Gastrocnemius medialis (tissue), 4 donors: ENCODE measurements around the gene MNX1. TPM values are rescaled to one million over a fixed set of nuclear protein-coding genes. Genes with fewer than 3 reads are reported as not detected.

ENCODE experiments used
- ATAC-seq, 2 donors: fragments of 150-250 bp; one replicate each; pipeline ENCODE4 v1.9.1; 2016
- DNase-seq, 2 donors: peaks; one replicate each; pipeline ENCODE4 v3.0.0-alpha.2; 2019
- H3K27ac ChIP-seq, 4 donors: fragments of 200-600 bp; sonication (generic); 1 replicate in 1 of 4; 2 replicates in 3 of 4; pipeline ENCODE4 v1.5.1; 2016 to 2018; ENCODE audit warnings: mild to moderate bottlenecking in 2 of 4, moderate library complexity in 1 of 4
- H3K27me3 ChIP-seq, 3 donors: fragments of 200-600 bp; sonication (generic) in 2 of 3; 1 replicate in 1 of 3; 2 replicates in 2 of 3; pipeline versions ENCODE4 v1.5.1 to v1.6.0; 2016 to 2019; ENCODE audit warnings: mild to moderate bottlenecking in 1 of 3, moderate library complexity in 1 of 3
- H3K36me3 ChIP-seq, 2 donors: fragments of 200-600 bp; sonication (generic) in 1 of 2; one replicate each; pipeline ENCODE4 v1.5.1; 2017 to 2018
- H3K4me1 ChIP-seq, 2 donors: fragments of 200-600 bp; sonication (generic) in 1 of 2; one replicate each; pipeline ENCODE4 v1.5.1; 2016 to 2017; ENCODE audit warnings: mild to moderate bottlenecking in 2 of 2
- H3K4me3 ChIP-seq, 4 donors: fragments of 200-600 bp; sonication (generic) in 3 of 4; 1 replicate in 1 of 4; 2 replicates in 3 of 4; pipeline ENCODE4 v1.5.1; 2016 to 2019; ENCODE audit warnings: mild to moderate bottlenecking in 2 of 4
- H3K9me3 ChIP-seq, 3 donors: fragments of 200-600 bp; sonication (generic) in 2 of 3; 1 replicate in 1 of 3; 2 replicates in 2 of 3; pipeline ENCODE4 v1.5.1; 2016 to 2019
- POLR2A ChIP-seq, 2 donors: fragments of 450-650 bp; IDR thresholded peaks; one replicate each; pipeline ENCODE4 v1.6.1; 2017; ENCODE audit warnings: antibody characterized with exemption in 2 of 2, mild to moderate bottlenecking in 2 of 2, moderate library complexity in 2 of 2
- in situ Hi-C, 4 donors: fragments of 200-750 bp; cut with MboI; loops; one replicate each; pipeline versions ENCODE4 v1.15.0 to v1.8.0; 2017; ENCODE audit warnings: low sequenced_read_pairs in 4 of 4
- intact Hi-C: fragments of 100-400 bp; cut with DNase I; formaldehyde crosslinking; loops from one replicate; pipeline ENCODE4 v1.15.1; 2023; ENCODE audit warnings: low total_unique reads
- total RNA-seq, 4 donors: library from RNA; depleted of rRNA; stranded (reverse); fragments of >200 nt; gene quantifications; one replicate each; pipeline versions ENCODE4 v1.1.0 to v1.2.3, GENCODE V29; 2016
- TF ChIP-seq, protein P1 (sequence below), 5 experiments: fragments of 450-650 bp in 3 of 5; fragments of 200-600 bp in 2 of 5; sonication (generic) in 2 of 5; IDR thresholded peaks in 4 of 5; conservative IDR thresholded peaks in 1 of 5; 1 replicate in 4 of 5; 2 replicates in 1 of 5; pipeline ENCODE4 v1.5.1; 2016 to 2019; ENCODE audit warnings: antibody characterized with exemption in 5 of 5, mild to moderate bottlenecking in 3 of 5, moderate library complexity in 3 of 5

The MNX1 gene
- total RNA-seq, 4 donors from 2014 or later: 0.16 to 0.20 TPM; not detected in 2

DNA sequence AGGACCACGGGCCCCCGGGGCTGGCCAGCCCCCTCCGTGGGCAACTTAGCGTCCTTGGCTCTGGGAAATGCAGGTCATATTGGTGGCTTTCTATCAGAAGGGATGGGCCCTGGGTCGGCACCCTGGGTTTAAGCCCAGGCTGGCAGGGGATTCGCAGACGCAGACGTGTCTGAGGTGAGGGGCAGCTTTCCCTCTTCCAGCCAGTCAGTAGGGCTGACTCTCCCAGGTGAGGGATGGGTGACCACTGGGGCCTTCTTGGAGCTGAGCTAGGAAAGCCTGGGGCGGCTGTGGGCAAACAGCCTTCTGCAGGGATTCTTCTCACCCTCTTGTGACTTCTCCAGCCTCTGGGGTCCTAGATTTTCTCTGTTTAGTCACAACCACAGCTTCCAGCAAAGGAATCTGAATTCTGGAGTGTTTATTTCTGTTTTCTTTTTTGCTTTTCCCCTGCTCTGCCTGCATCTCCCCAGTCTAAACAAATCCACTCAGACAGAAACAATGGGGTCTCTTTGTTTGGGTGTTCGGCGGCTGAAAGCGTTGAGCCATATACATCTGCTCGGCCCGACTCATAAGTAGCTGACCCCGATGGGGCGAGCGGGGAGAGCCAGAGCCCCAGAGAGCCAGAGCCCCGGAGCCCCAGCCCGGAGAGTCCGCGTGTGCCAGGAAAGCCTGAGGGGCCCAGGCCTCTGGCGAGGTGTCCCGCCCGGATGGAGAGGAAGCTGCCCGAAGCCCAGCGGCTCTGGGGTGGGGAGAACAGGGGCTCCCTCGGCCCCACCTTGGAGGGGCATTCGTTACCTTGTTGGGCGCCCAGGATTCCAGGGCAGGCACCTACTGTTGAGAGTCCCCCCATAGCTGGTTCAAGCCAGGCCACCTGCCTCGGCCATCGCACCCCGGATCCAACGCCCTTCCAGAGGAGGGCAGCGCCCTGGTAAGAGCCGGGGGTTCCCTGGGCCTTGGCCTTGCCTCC, 2.0 kb downstream of the MNX1 start:
- in situ Hi-C loops: no loop called here
- Histone ChIP-seq H3K36me3 (no peaks in the 10 kb centered on the region), H3K4me3 (no peak overlapping the region), H3K9me3 (no peaks in the 10 kb centered on the region), H3K4me1 (peaks cover 0 to 20% of the 10 kb centered on the region in 2 donors), H3K27me3 (peaks cover 80 to 92% (median 86%) of the 10 kb centered on the region in 3 donors), H3K27ac (no peak overlapping the region)
- ATAC-seq (no peak), DNase-seq (no peak)
- TF ChIP-seq POLR2A (IDR thresholded peaks at IDR 0.05): no peak
- TF ChIP-seq, protein P1, sequence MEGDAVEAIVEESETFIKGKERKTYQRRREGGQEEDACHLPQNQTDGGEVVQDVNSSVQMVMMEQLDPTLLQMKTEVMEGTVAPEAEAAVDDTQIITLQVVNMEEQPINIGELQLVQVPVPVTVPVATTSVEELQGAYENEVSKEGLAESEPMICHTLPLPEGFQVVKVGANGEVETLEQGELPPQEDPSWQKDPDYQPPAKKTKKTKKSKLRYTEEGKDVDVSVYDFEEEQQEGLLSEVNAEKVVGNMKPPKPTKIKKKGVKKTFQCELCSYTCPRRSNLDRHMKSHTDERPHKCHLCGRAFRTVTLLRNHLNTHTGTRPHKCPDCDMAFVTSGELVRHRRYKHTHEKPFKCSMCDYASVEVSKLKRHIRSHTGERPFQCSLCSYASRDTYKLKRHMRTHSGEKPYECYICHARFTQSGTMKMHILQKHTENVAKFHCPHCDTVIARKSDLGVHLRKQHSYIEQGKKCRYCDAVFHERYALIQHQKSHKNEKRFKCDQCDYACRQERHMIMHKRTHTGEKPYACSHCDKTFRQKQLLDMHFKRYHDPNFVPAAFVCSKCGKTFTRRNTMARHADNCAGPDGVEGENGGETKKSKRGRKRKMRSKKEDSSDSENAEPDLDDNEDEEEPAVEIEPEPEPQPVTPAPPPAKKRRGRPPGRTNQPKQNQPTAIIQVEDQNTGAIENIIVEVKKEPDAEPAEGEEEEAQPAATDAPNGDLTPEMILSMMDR (IDR thresholded peaks at IDR 0.05 in 4 of 5, conservative IDR thresholded peaks at IDR 0.05 in 1 of 5): no peak
- intact Hi-C loops: no loop called here

DNA sequence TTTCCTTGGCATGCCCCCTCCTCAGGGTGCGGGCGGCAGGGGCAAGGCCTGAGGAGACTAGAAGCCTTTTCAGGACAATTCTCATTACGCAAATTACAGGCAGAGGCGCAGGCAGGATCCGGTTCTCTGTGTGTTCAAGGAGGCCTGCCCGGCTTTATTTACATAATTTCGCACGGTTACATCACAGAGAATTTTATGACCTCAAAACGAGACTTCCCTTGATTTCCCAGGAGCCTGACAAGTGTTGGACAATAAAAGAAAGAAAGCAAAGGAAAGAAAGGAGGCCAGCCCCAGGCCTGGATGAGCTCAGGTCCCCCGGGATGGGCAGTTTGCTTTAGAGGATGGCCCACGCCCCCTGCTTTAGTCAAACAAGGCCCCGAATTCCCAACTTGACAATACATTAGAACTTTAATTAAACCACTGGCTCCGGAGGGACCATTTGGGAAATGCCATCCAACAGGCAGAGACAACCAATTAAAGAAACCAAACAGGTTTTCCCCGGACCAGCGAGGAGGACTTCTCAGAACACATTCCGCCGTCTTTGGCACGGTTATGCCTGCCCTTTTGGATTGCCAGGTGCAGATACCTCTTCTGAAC, 2.9 kb downstream of the MNX1 start:
- in situ Hi-C loops: no loop called here
- H3K9me3 ChIP-seq: no peaks in the 10 kb centered on the region
- no peak for TF ChIP-seq POLR2A (IDR thresholded peaks at IDR 0.05)
- TF ChIP-seq, protein P1 (IDR thresholded peaks at IDR 0.05 in 4 of 5, conservative IDR thresholded peaks at IDR 0.05 in 1 of 5): no peak
- intact Hi-C loops: no loop called here
- no peak overlapping the region for H3K27ac ChIP-seq
- H3K4me3 ChIP-seq: no peak overlapping the region
- H3K4me1 ChIP-seq: peaks cover 3 to 30% of the 10 kb centered on the region in 2 donors
- DNase-seq (no peak), ATAC-seq (no peak)
- no peaks in the 10 kb centered on the region for H3K36me3 ChIP-seq
- H3K27me3 ChIP-seq: peaks cover 80 to 92% (median 86%) of the 10 kb centered on the region in 3 donors

DNA sequence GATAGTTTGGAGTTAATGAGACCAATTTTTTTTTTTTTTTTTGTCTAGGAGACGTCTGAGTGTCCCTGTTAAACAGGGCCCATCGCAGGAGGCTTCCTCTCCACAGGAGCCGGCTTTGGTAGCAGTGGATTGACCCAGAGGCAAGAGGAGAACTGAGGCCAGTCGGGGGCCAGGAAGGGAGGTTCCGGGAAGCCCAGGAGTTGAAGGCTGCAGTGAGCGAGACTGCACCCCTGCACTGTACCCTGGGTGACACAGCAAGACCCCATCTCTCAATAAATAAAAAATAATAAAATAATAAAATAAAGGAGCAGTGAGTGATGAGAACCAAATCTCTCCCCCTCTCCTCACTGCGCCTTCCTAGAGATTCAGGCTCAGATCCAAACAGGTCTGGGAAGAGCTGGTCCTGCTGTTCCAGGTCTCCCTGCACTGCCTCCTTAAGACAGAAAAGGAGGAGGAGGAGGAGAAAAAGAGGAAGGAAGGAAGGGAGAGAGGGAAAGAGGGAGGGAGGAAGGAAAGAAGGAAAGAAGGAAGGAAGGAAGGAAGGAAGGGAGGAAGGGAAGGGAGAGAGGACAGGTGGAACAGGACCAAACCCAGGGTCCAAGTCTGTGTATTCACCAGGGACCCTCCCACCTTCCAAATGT, 3.5 kb downstream of the MNX1 start:
- in situ Hi-C loops (no loop called here), intact Hi-C loops (no loop called here)
- no peak for ATAC-seq
- TF ChIP-seq POLR2A (IDR thresholded peaks at IDR 0.05): no peak
- TF ChIP-seq, protein P1 (IDR thresholded peaks at IDR 0.05 in 4 of 5, conservative IDR thresholded peaks at IDR 0.05 in 1 of 5): no peak
- H3K27ac ChIP-seq: no peak overlapping the region
- H3K27me3 ChIP-seq: peaks cover 84 to 92% (median 86%) of the 10 kb centered on the region in 3 donors
- H3K4me1 ChIP-seq: peaks cover 7 to 35% of the 10 kb centered on the region in 2 donors
- DNase-seq: no peak
- no peaks in the 10 kb centered on the region for H3K9me3 ChIP-seq
- H3K36me3 ChIP-seq: no peaks in the 10 kb centered on the region
- H3K4me3 ChIP-seq: no peak overlapping the region

DNA sequence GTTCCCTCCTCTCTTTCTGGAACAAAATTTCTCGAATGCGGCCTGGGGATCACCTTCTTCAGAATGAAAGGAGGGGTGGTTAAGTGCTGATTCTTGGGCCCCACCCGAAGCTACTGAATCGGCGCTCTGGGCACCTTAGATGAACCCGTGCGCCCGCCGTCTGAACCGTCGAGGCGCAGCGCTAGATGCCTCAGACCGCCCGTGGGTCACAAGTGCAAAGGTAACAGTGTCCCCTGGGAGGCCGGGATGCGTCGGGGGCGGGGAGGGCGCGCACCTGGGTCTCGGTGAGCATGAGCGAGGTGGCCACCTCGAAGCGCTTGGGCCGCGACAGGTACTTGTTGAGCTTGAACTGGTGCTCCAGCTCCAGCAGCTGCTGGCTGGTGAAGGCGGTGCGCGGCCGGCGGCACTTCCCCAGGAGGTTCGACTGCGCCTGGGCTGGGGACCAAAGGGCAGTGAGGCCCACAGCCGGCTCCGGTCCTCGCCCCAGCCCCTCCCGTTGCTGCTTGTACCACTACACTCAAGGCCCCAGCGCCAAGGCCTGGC, 4.2 kb downstream of the MNX1 start:
- Histone ChIP-seq H3K27ac (no peak overlapping the region), H3K36me3 (no peaks in the 10 kb centered on the region), H3K9me3 (no peaks in the 10 kb centered on the region), H3K27me3 (peaks cover 84 to 92% (median 86%) of the 10 kb centered on the region in 3 donors), H3K4me1 (peaks cover 7 to 35% of the 10 kb centered on the region in 2 donors), H3K4me3 (no peak overlapping the region)
- no peak for DNase-seq
- intact Hi-C loops (no loop called here), in situ Hi-C loops (no loop called here)
- no peak for ATAC-seq
- no peak for TF ChIP-seq POLR2A (IDR thresholded peaks at IDR 0.05)
- TF ChIP-seq, protein P1 (IDR thresholded peaks at IDR 0.05 in 4 of 5, conservative IDR thresholded peaks at IDR 0.05 in 1 of 5): no peak
